ENCODE data around the gene PDE4D. TPM values are rescaled to one million over a fixed set of nuclear protein-coding genes. Genes with fewer than 3 reads are reported as not detected.
"Not testable (repeated sequence)": the region's sequence is repeated elsewhere in the genome, so short reads cannot be mapped to it uniquely, and the experiment has no call there.

The PDE4D gene
- total RNA-seq, 1 donor = 12.7 TPM

GRCh38 chr5:59464969-59465368, 428.6 kb downstream of the PDE4D start:
- H3K4me3 ChIP-seq (ENCODE audit: low read depth, low read length) = no peak overlapping the region
- no peak for TF ChIP-seq CTCF (IDR thresholded peaks at IDR 0.05; ENCODE audit: insufficient read depth, low read length)
- DNase-seq (ENCODE audit: low read depth) = no peak

GRCh38 chr5:59463618-59464166, 429.8 kb downstream of the PDE4D start:
- DNase-seq (ENCODE audit: low read depth); H3K4me3 ChIP-seq (ENCODE audit: low read depth, low read length): not testable (repeated sequence)

- DNase-seq (ENCODE audit: low read depth) = no peak
- no peak overlapping the region for H3K4me3 ChIP-seq (ENCODE audit: low read depth, low read length)
- no peak for TF ChIP-seq CTCF (IDR thresholded peaks at IDR 0.05; ENCODE audit: insufficient read depth, low read length)
These were observed 430.6 kb downstream of the PDE4D start for GRCh38 chr5:59462956-59463355.

- no peak overlapping the region for H3K4me3 ChIP-seq (ENCODE audit: low read depth, low read length)
- no peak for TF ChIP-seq CTCF (IDR thresholded peaks at IDR 0.05; ENCODE audit: insufficient read depth, low read length)
- DNase-seq (ENCODE audit: low read depth) = no peak
These were observed 433.0 kb downstream of the PDE4D start for GRCh38 chr5:59460368-59461153.

- no peak for TF ChIP-seq CTCF (IDR thresholded peaks at IDR 0.05; ENCODE audit: insufficient read depth, low read length)
- DNase-seq (ENCODE audit: low read depth) = no peak
- H3K4me3 ChIP-seq (ENCODE audit: low read depth, low read length) = no peak overlapping the region
These were observed 434.4 kb downstream of the PDE4D start for GRCh38 chr5:59458966-59459729.

GRCh38 chr5:59458321-59458720, 435.2 kb downstream of the PDE4D start:
- DNase-seq (ENCODE audit: low read depth) = no peak
- no peak overlapping the region for H3K4me3 ChIP-seq (ENCODE audit: low read depth, low read length)
- TF ChIP-seq CTCF (IDR thresholded peaks at IDR 0.05; ENCODE audit: insufficient read depth, low read length) = no peak

Data from fibroblast of the aortic adventitia (primary cell).